Middle frontal gyrus (tissue), 1 donor: ENCODE results near the gene ZNF624.

Source experiments
- DNase-seq: peaks from one replicate; pipeline ENCODE4 v3.0.0-alpha.2; 2015; ENCODE audit warnings: low spot score; ENCODE audit errors: extremely low spot score

Gene ZNF624

GRCh38 chr17:16593356-16594102 lies 60.1 kb downstream of the ZNF624 start:
- no peak for DNase-seq

GRCh38 chr17:16589097-16589969 lies 64.3 kb downstream of the ZNF624 start:
- peak; percentile 90 for DNase-seq

- DNase-seq: no peak
Observed at GRCh38 chr17:16585796-16586195, 67.9 kb downstream of the ZNF624 start.

- peak; percentile 88 for DNase-seq
Observed at GRCh38 chr17:16584273-16584995, 69.2 kb downstream of the ZNF624 start.

- no peak for DNase-seq
Observed at GRCh38 chr17:16583781-16584180, 69.9 kb downstream of the ZNF624 start.

GRCh38 chr17:16573466-16573865 lies 80.2 kb downstream of the ZNF624 start:
- no peak for DNase-seq
